GM06990 (cell line): ENCODE data around the gene ARHGEF4.

ENCODE experiments used
- DNase-seq: peaks from one replicate; pipeline ENCODE4 v3.0.0-alpha.2; 2011; ENCODE audit not compliant: insufficient read length; ENCODE audit errors: extremely low read depth
- H3K27me3 ChIP-seq: replicated peaks from 2 replicates; pipeline ENCODE4 v1.6.0; 2011; ENCODE audit warnings: low read length; ENCODE audit not compliant: control insufficient read depth, insufficient read depth
- H3K36me3 ChIP-seq: 2 replicates; pipeline ENCODE4 v1.5.1; 2011; ENCODE audit warnings: low read length; ENCODE audit not compliant: control insufficient read depth, insufficient read depth
- H3K4me3 ChIP-seq: replicated peaks from 2 replicates; pipeline ENCODE4 v1.5.1; 2011; ENCODE audit warnings: low read depth, mild to moderate bottlenecking, control low read depth, low read length
- TF ChIP-seq, protein P1 (sequence below): IDR thresholded peaks from 2 replicates; pipeline ENCODE4 v1.5.1; 2011; ENCODE audit warnings: low read length, control low read depth, mild to moderate bottlenecking, inconsistent platforms; ENCODE audit not compliant: insufficient read depth, poor library complexity, severe bottlenecking

Gene ARHGEF4

DNA sequence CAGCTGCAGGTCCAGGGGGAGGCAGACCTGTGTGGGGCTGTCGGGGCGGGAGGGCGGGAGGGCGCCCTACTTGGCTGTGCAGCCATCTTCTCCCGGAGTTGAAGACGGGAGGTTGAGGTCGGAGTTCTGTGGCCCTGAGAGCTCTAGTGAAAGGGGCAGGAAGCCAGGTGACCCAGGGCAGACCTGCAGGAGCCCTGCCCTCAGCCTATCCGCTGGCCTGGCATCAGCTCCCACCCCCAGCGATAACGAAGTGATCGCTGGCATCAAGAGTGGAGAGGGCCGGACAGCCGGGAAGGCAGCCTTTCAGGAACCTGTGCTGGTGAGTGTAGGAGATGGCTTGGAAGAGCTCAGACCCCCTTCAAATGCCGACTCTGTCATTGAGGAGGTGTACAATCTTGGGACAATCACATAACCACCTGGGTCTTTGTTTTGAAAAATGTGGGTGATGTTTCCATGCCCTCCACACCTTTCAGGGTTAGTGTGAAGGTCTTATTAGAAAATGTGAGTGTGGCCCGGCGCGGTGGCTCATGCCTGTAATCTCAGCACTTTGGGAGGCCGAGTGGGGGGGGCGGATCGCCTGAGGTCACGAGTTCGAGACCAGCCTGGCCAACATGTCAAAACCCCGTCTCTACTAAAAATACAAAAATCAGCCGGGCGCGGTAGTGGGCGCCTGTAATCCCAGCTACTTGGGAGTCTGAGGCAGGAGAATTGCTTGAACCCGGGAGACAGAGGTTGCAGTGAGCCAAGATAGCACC is 1.3 kb downstream of the ARHGEF4 start:
- H3K36me3 ChIP-seq: no peaks in the 10 kb centered on the region
- DNase-seq: no peak
- no peaks in the 10 kb centered on the region for H3K27me3 ChIP-seq
- H3K4me3 ChIP-seq: no peak overlapping the region
- TF ChIP-seq, protein P1, sequence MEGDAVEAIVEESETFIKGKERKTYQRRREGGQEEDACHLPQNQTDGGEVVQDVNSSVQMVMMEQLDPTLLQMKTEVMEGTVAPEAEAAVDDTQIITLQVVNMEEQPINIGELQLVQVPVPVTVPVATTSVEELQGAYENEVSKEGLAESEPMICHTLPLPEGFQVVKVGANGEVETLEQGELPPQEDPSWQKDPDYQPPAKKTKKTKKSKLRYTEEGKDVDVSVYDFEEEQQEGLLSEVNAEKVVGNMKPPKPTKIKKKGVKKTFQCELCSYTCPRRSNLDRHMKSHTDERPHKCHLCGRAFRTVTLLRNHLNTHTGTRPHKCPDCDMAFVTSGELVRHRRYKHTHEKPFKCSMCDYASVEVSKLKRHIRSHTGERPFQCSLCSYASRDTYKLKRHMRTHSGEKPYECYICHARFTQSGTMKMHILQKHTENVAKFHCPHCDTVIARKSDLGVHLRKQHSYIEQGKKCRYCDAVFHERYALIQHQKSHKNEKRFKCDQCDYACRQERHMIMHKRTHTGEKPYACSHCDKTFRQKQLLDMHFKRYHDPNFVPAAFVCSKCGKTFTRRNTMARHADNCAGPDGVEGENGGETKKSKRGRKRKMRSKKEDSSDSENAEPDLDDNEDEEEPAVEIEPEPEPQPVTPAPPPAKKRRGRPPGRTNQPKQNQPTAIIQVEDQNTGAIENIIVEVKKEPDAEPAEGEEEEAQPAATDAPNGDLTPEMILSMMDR: no peak

DNA sequence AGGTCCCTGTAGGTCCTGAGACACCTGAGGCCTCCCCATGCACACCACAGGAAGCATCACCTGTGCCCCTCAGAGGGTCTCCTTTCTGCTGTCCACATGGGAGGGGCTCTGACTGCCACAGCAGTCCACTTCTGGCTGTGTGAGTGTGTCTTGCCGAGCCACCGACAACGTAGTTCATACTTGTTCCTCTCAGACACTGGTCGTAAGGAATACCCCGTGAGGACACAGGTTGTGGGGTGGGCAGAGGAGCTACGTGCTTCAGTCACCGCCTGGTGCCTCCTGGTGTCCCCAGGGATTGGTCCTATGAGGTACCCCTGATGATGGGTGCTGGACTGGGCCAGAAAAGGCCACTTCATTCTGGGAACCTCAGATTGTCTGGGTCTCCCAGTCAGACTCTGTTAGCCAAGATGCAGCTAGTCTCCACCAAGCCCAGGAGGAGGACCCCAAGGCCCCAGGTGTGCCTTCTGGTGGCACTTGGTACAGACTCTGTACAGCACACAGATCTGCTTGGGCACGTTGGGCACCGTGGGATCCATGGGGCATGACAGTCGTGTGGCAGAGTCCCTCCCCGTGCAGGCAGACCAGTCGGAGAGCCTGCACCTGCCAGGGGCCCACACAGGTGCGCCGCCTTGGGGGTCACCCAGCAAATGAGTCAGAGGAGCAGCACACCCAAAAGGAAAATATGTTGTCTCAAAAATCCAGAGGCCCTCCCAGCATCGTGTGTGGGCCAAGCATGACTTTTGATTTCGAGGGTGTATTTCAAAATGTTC is 2.5 kb downstream of the ARHGEF4 start:
- Histone ChIP-seq H3K36me3 (no peaks in the 10 kb centered on the region), H3K27me3 (no peaks in the 10 kb centered on the region; the same call in none of the 2 replicates), H3K4me3 (no peak overlapping the region)
- no peak for DNase-seq
- TF ChIP-seq, protein P1: no peak

DNA sequence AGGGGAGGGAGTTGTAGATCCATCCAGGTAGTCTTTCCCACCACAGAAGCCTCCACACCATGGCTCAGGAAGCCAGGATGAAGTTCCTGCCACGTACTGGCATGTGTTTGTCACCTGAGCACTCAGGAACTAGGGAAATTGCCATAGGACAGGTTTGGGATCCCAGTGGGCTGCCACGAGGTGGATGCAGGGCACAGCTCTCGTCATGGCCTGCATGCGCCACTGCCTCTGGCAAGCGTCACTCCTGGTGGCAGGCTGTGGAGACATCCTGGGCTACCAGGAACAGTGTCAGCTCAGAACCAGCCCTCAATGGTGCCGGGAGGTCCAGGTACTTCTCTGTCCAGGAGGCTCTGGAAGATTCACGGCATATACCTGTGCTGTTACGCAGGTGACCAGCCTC is 3.8 kb downstream of the ARHGEF4 start:
- no peaks in the 10 kb centered on the region; the same call in none of the 2 replicates for H3K27me3 ChIP-seq

DNA sequence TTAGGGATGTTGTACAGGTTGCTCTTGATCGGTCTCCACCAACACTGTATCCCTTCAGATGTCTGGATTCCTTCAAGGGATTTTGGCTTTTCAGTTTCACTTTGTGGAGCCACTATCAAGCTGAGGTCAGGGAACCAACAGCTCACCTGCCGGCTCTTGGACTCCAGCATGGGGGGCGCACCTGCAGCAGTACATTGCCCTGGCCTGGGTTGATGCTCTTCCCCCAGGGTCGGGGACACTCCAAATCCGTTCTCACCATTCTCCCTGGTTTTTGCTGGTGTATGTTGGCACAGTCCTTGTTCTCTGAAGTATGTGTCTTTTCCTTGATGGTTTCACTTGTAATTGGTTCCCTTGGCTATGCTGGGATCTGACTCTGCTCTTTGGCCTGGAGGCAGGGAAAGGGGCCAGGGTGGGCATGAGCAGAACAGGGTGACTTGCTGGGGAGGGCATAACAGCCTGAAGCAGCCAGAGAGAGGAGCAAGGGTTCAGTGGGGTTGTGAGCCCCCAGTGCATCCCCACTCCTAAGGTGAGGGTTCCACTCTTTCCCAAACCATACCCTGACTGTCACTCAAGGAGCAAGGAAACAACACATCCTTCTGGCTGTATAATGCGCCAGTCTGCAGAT is 5.1 kb downstream of the ARHGEF4 start:
- Histone ChIP-seq H3K4me3 (no peak overlapping the region), H3K27me3 (no peaks in the 10 kb centered on the region; the same call in none of the 2 replicates), H3K36me3 (no peaks in the 10 kb centered on the region)
- TF ChIP-seq, protein P1: no peak
- no peak for DNase-seq

More for the DNA sequence above, 3.8 kb downstream of the ARHGEF4 start:
- TF ChIP-seq, protein P1: no peak
- no peak for DNase-seq
- H3K36me3 ChIP-seq: no peaks in the 10 kb centered on the region
- no peak overlapping the region for H3K4me3 ChIP-seq

DNA sequence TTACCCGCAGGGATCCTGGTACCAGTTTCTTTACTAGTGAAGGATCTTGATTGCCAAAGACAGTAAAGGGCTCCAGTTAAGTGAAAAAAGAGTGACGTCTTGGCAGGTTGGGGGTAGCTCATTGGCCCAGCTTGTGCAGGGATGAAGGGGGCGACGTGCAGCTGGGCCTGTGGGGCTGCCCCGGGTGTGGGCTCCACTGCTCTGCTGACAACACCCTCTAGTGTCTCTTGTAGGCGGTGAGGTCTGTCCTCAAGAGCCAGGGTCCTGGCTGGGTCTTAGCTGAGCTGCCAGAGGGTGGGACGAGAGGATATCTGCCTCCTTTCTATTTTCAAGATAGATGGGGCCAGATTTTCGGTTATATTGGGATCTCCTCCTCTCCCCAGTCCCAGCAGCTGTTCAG is 6.1 kb downstream of the ARHGEF4 start:
- H3K27me3 ChIP-seq: no peaks in the 10 kb centered on the region; the same call in none of the 2 replicates
- DNase-seq: no peak
- H3K36me3 ChIP-seq: no peaks in the 10 kb centered on the region
- TF ChIP-seq, protein P1: no peak
- no peak overlapping the region for H3K4me3 ChIP-seq
